DLD1 (cell line): ENCODE results near the gene CNTN4.
"Not testable (repeated sequence)": the region's sequence is repeated elsewhere in the genome, so short reads cannot be mapped to it uniquely, and the experiment has no call there.

Experiments
- in situ Hi-C: cut with HindIII; loops from 2 replicates; pipeline ENCODE4 v1.10.0; 2017; ENCODE audit warnings: low sequenced_read_pairs

CNTN4 gene

GRCh38 chr3:2883283-2883682, 784.6 kb downstream of the CNTN4 start:
- in situ Hi-C loops, result no loop called here

- in situ Hi-C loops, result no loop called here
Observed at GRCh38 chr3:2888592-2888991, 789.9 kb downstream of the CNTN4 start.

GRCh38 chr3:2889736-2890135, 791.1 kb downstream of the CNTN4 start:
- in situ Hi-C loops, result no loop called here

GRCh38 chr3:2896308-2896939, 797.8 kb downstream of the CNTN4 start:
- in situ Hi-C loops, result no loop called here

- in situ Hi-C loops, result no loop called here
Observed at GRCh38 chr3:2897821-2898220, 799.2 kb downstream of the CNTN4 start.

GRCh38 chr3:2898591-2899353, 800.1 kb downstream of the CNTN4 start:
- in situ Hi-C loops, result no loop called here

- in situ Hi-C loops, result no loop called here
Observed at GRCh38 chr3:2904054-2904453, 805.4 kb downstream of the CNTN4 start.

GRCh38 chr3:2908693-2909351, 810.2 kb downstream of the CNTN4 start:
- in situ Hi-C loops, result no loop called here

- in situ Hi-C loops, result no loop called here
Observed at GRCh38 chr3:2910997-2911396, 812.3 kb downstream of the CNTN4 start.

- in situ Hi-C loops, result no loop called here
Observed at GRCh38 chr3:2915826-2916225, 817.2 kb downstream of the CNTN4 start.

GRCh38 chr3:2916640-2917039, 818.0 kb downstream of the CNTN4 start:
- in situ Hi-C loops, result not testable (repeated sequence)

GRCh38 chr3:2920103-2920502, 821.4 kb downstream of the CNTN4 start:
- in situ Hi-C loops, result no loop called here

GRCh38 chr3:2921452-2921851, 822.8 kb downstream of the CNTN4 start:
- in situ Hi-C loops, result no loop called here

- in situ Hi-C loops, result no loop called here
Observed at GRCh38 chr3:2921903-2922302, 823.2 kb downstream of the CNTN4 start.

GRCh38 chr3:2923390-2923789, 824.7 kb downstream of the CNTN4 start:
- in situ Hi-C loops, result no loop called here

GRCh38 chr3:2927259-2927658, 828.6 kb downstream of the CNTN4 start:
- in situ Hi-C loops, result no loop called here

- in situ Hi-C loops, result no loop called here
Observed at GRCh38 chr3:2929574-2929973, 830.9 kb downstream of the CNTN4 start.

- in situ Hi-C loops, result no loop called here
Observed at GRCh38 chr3:2931265-2931664, 832.6 kb downstream of the CNTN4 start.

- in situ Hi-C loops, result no loop called here
Observed at GRCh38 chr3:2934541-2934940, 835.9 kb downstream of the CNTN4 start.

- in situ Hi-C loops, result no loop called here
Observed at GRCh38 chr3:2937055-2937454, 838.4 kb downstream of the CNTN4 start.

- in situ Hi-C loops, result no loop called here
Observed at GRCh38 chr3:2937592-2937991, 838.9 kb downstream of the CNTN4 start.

- in situ Hi-C loops, result no loop called here
Observed at GRCh38 chr3:2938711-2939110, 840.0 kb downstream of the CNTN4 start.
